K562 (cell line): ENCODE data around the gene METTL24. TPM values are rescaled to one million over a fixed set of nuclear protein-coding genes. Genes with fewer than 3 reads are reported as not detected.

Source experiments
- ATAC-seq: fragments of 200-7000 bp; cut with Tn5 transposase; 3 replicates; pipeline ENCODE4 v1.9.1; 2020; ENCODE audit warnings: moderate library complexity
- BruUV-seq: library from RNA; stranded (reverse); fragments of 400-500 nt; replicated peaks from 2 replicates; lab custom pipeline; 2021; lab: Mats Ljungman, UMichigan
- CTCF ChIA-PET: fragments of 300-600 bp; formaldehyde crosslinking; extraction: SDS; loops from one replicate; lab custom pipeline; 2021; ENCODE audit warnings: low intra/inter-chr PET ratio; lab: Yijun Ruan, JAX
- POLR2A ChIA-PET: fragments of 300-600, 350-650 bp; sonication (Branson Sonifier 250); formaldehyde crosslinking; extraction: SDS; loops from one replicate; lab custom pipeline; 2021; ENCODE audit warnings: antibody characterized with exemption, inconsistent platforms; lab: Yijun Ruan, JAX
- DNase-seq, 4 experiments: peaks; one replicate each; pipeline versions ENCODE4 v3.0.0 to v3.0.0-alpha.2; 2011 to 2018; ENCODE audit warnings: low spot score in 3 of 4, mixed read lengths in 3 of 4; ENCODE audit errors: extremely low read depth in 1 of 4
- FAIRE-seq: peaks from 2 replicates; lab custom pipeline; 2011; peaks lifted over from hg19 to GRCh38; lab: Jason Lieb, UNC
- H2AFZ ChIP-seq: 2 replicates; pipeline ENCODE4 v1.6.0; 2011; ENCODE audit warnings: low read depth, low read length, control low read depth, inconsistent platforms
- H3K27ac ChIP-seq: fragments of 200-600 bp; 3 replicates; pipeline ENCODE4 v1.8.0; 2011; ENCODE audit warnings: low read depth, mild to moderate bottlenecking, control low read depth, inconsistent platforms, low read length, moderate library complexity, mixed read lengths; ENCODE audit errors: extremely low read depth
- H3K27me3 ChIP-seq, 2 experiments: fragments of 300-600 bp in 1 of 2; 2 replicates in 1 of 2; 3 replicates in 1 of 2; pipeline versions ENCODE4 v1.6.0 to v1.8.0; 2011; ENCODE audit warnings: inconsistent platforms in 2 of 2, low read length in 2 of 2, mild to moderate bottlenecking in 1 of 2, mixed read lengths in 1 of 2, moderate library complexity in 1 of 2; ENCODE audit not compliant: control insufficient read depth in 2 of 2, insufficient read depth in 2 of 2
- H3K36me3 ChIP-seq: fragments of 300-600 bp; 3 replicates; pipeline ENCODE4 v1.8.0; 2011; ENCODE audit warnings: mild to moderate bottlenecking, low read length, inconsistent platforms; ENCODE audit not compliant: control insufficient read depth, insufficient read depth
- H3K4me1 ChIP-seq, 2 experiments: fragments of 200-600 bp in 1 of 2; replicated peaks in 1 of 2; 2 replicates in 1 of 2; 3 replicates in 1 of 2; pipeline versions ENCODE4 v1.5.1 to v1.8.0; 2011; ENCODE audit warnings: inconsistent platforms in 2 of 2, low read length in 2 of 2, mild to moderate bottlenecking in 1 of 2, mixed read lengths in 1 of 2, moderate library complexity in 1 of 2; ENCODE audit not compliant: control insufficient read depth in 2 of 2, insufficient read depth in 2 of 2
- H3K4me2 ChIP-seq: 2 replicates; pipeline ENCODE4 v1.6.1; 2011; ENCODE audit warnings: low read length, control low read depth, inconsistent platforms, mixed read lengths; ENCODE audit not compliant: insufficient read depth
- H3K4me3 ChIP-seq: fragments of 200-600 bp; sonication (generic), shearing (Covaris generic); 2 replicates; pipeline ENCODE4 v1.5.1; 2016; ENCODE audit warnings: control low read depth, inconsistent platforms
- H3K79me2 ChIP-seq: fragments of 200-600 bp; 3 replicates; pipeline ENCODE4 v1.8.0; 2011; ENCODE audit warnings: low read length, inconsistent platforms; ENCODE audit not compliant: control insufficient read depth, insufficient read depth
- H3K9ac ChIP-seq, 2 experiments: 2 replicates each; pipeline versions ENCODE4 v1.6.0 to v1.6.1; 2011; ENCODE audit warnings: low read depth in 2 of 2, low read length in 2 of 2, control low read depth in 1 of 2, inconsistent platforms in 1 of 2, mild to moderate bottlenecking in 1 of 2, mixed read lengths in 1 of 2; ENCODE audit not compliant: insufficient read depth in 1 of 2
- H3K9me1 ChIP-seq: one replicate; pipeline ENCODE4 v1.6.0; 2011; ENCODE audit warnings: inconsistent platforms, mild to moderate bottlenecking, low read length, moderate library complexity; ENCODE audit not compliant: control insufficient read depth, insufficient read depth
- H3K9me3 ChIP-seq: replicated peaks from 2 replicates; pipeline ENCODE4 v1.5.1; 2011; ENCODE audit warnings: low read depth, low read length, inconsistent platforms; ENCODE audit not compliant: control insufficient read depth, insufficient read depth
- H4K20me1 ChIP-seq: replicated peaks from 2 replicates; pipeline ENCODE4 v1.6.1; 2011; ENCODE audit warnings: low read length, inconsistent platforms, mixed read lengths; ENCODE audit not compliant: control insufficient read depth, insufficient read depth
- FOS ChIP-seq: IDR thresholded peaks from 3 replicates; pipeline ENCODE4 v1.6.1; 2011; ENCODE audit not compliant: insufficient read length; ENCODE audit errors: extremely low read depth
- NR2F6 ChIP-seq: fragments of 450-650 bp; formaldehyde crosslinking; IDR thresholded peaks from 2 replicates; pipeline ENCODE4 v1.4.0; 2020; ENCODE audit warnings: mild to moderate bottlenecking
- RAD21 ChIP-seq, 2 experiments: fragments of 250-450 bp in 1 of 2; fragments of 450-650 bp in 1 of 2; sonication (Bioruptor Pico) in 1 of 2; formaldehyde crosslinking in 1 of 2; IDR thresholded peaks in 1 of 2; conservative IDR thresholded peaks in 1 of 2; 2 replicates each; pipeline versions ENCODE4 v1.4.0 to v1.8.0; 2020 to 2022; ENCODE audit warnings: mild to moderate bottlenecking in 2 of 2, moderate library complexity in 1 of 2
- RUNX1 ChIP-seq: sonication (generic); IDR thresholded peaks from 2 replicates; pipeline ENCODE4 v1.6.1; 2016; ENCODE audit warnings: antibody characterized with exemption, low read depth
- SMARCC2 ChIP-seq: fragments of 450-650 bp; IDR thresholded peaks from 2 replicates; pipeline ENCODE4 v1.6.1; 2017; ENCODE audit warnings: antibody characterized with exemption, moderate library complexity, mild to moderate bottlenecking, low read depth
- ZNF583 ChIP-seq: fragments of 250-450 bp; sonication (Bioruptor Pico); IDR thresholded peaks from 2 replicates; pipeline ENCODE4 v1.4.0; 2020
- WGBS: fragments of 100-300 bp; shearing (Covaris generic); methylation state at CpG from one replicate; pipeline ENCODE4 v1.1.6; 2016; ENCODE audit warnings: low coverage, mixed read lengths; ENCODE audit not compliant: insufficient coverage; ENCODE audit errors: missing lambda C conversion rate; 5-methylcytosine and 5-hydroxymethylcytosine counted together
- in situ Hi-C: fragments of 300-500 bp; cut with MboI; formaldehyde crosslinking; loops from 4 replicates; pipeline ENCODE4 v1.15.0; 2018; ENCODE audit warnings: inconsistent platforms, mixed read lengths
- intact Hi-C: fragments of 100-400 bp; cut with micrococcal nuclease; formaldehyde crosslinking; loops from 2 replicates; pipeline ENCODE4 v1.14.2; 2022
- polyA plus RNA-seq, 8 experiments: library from polyadenylated mRNA; depleted of rRNA in 4 of 8; stranded (reverse) in 5 of 8; unstranded in 3 of 8; fragments of >200 nt; fragmentation: Nextera tagmentation in 2 of 8; fragmentation: Illumina TruSeq in 1 of 8; extraction: Ambion mirVana in 2 of 8; extraction: Trizol in 1 of 8; gene quantifications; 2 replicates each; pipeline versions ENCODE4 v1.2.1 to v1.2.3, GENCODE V29; 2011 to 2014; ENCODE audit warnings: inconsistent platforms in 1 of 8, missing spikeins in 1 of 8
- total RNA-seq, 7 experiments: library from RNA; depleted of rRNA in 6 of 7; stranded (reverse); fragments of >200 nt in 6 of 7; fragmentation: Illumina TruSeq in 2 of 7; extraction: Trizol in 2 of 7; gene quantifications; 2 replicates each; pipeline versions ENCODE4 v1.2.1 to v1.2.3, GENCODE V29; 2011 to 2021; ENCODE audit warnings: low replicate concordance in 1 of 7
- TF ChIP-seq, protein P1 (sequence below), 2 experiments: fragments of 450-650 bp; IDR thresholded peaks; 2 replicates each; pipeline ENCODE4 v1.6.1; 2016; ENCODE audit warnings: mild to moderate bottlenecking in 2 of 2, borderline replicate concordance in 1 of 2, low read depth in 1 of 2, moderate library complexity in 1 of 2
- TF ChIP-seq, protein P2 (sequence below): fragments of 450-650 bp; formaldehyde crosslinking; IDR thresholded peaks from 2 replicates; pipeline ENCODE4 v1.4.0; 2020; ENCODE audit warnings: mild to moderate bottlenecking

METTL24 gene
- total and polyA plus RNA-seq, 9 of the 15 experiments (the other 6 are each of a cell fraction or from before 2014, with no cell fraction given): not detected

GRCh38 chr6:110358553-110359160 is 508 bp upstream of the METTL24 start:
- H3K27ac ChIP-seq: no peak overlapping the region
- ATAC-seq: no peak
- H3K36me3 ChIP-seq: no peaks in the 10 kb centered on the region
- no peak for DNase-seq
- FAIRE-seq: no peak
- intact Hi-C loops (no loop called here), in situ Hi-C loops (no loop called here)
- no peaks in the 10 kb centered on the region for H3K79me2 ChIP-seq
- no peak overlapping the region for H3K4me3 ChIP-seq
- ChIA-PET POLR2A (no interaction called here), CTCF (interaction anchor here (0.5 kb wide), 1 partner anchor 1519 kb away, joined by 3 read pairs; no protein-coding TSS in a partner anchor)
- H3K27me3 ChIP-seq: peaks cover 26 to 27% of the 10 kb centered on the region in 2 experiments; a peak in 4 of 5 replicates
- 6% methylated on average over 12 of the region's 13 CpGs for WGBS
- H3K4me2 ChIP-seq: no peak overlapping the region
- H3K9ac ChIP-seq: no peak overlapping the region
- no peaks in the 10 kb centered on the region for H3K9me1 ChIP-seq
- no peaks in the 10 kb centered on the region; a peak in 2 of 5 replicates for H3K4me1 ChIP-seq
- no peak overlapping the region for H2AFZ ChIP-seq
- BruUV-seq: no TSS peak
- no peaks in the 10 kb centered on the region for H3K9me3 ChIP-seq
- no peaks in the 10 kb centered on the region for H4K20me1 ChIP-seq
- TF ChIP-seq RUNX1 (no peak), ZNF583 (CRISPR knock-in tag) (no peak), NR2F6 (CRISPR knock-in tag) (no peak), SMARCC2 (no peak), RAD21 (CRISPR knock-in tag; conservative IDR thresholded peaks at IDR 0.05 in 1 of 2, IDR thresholded peaks at IDR 0.05 in 1 of 2) (no peak), FOS (no peak)
- TF ChIP-seq, protein P1, sequence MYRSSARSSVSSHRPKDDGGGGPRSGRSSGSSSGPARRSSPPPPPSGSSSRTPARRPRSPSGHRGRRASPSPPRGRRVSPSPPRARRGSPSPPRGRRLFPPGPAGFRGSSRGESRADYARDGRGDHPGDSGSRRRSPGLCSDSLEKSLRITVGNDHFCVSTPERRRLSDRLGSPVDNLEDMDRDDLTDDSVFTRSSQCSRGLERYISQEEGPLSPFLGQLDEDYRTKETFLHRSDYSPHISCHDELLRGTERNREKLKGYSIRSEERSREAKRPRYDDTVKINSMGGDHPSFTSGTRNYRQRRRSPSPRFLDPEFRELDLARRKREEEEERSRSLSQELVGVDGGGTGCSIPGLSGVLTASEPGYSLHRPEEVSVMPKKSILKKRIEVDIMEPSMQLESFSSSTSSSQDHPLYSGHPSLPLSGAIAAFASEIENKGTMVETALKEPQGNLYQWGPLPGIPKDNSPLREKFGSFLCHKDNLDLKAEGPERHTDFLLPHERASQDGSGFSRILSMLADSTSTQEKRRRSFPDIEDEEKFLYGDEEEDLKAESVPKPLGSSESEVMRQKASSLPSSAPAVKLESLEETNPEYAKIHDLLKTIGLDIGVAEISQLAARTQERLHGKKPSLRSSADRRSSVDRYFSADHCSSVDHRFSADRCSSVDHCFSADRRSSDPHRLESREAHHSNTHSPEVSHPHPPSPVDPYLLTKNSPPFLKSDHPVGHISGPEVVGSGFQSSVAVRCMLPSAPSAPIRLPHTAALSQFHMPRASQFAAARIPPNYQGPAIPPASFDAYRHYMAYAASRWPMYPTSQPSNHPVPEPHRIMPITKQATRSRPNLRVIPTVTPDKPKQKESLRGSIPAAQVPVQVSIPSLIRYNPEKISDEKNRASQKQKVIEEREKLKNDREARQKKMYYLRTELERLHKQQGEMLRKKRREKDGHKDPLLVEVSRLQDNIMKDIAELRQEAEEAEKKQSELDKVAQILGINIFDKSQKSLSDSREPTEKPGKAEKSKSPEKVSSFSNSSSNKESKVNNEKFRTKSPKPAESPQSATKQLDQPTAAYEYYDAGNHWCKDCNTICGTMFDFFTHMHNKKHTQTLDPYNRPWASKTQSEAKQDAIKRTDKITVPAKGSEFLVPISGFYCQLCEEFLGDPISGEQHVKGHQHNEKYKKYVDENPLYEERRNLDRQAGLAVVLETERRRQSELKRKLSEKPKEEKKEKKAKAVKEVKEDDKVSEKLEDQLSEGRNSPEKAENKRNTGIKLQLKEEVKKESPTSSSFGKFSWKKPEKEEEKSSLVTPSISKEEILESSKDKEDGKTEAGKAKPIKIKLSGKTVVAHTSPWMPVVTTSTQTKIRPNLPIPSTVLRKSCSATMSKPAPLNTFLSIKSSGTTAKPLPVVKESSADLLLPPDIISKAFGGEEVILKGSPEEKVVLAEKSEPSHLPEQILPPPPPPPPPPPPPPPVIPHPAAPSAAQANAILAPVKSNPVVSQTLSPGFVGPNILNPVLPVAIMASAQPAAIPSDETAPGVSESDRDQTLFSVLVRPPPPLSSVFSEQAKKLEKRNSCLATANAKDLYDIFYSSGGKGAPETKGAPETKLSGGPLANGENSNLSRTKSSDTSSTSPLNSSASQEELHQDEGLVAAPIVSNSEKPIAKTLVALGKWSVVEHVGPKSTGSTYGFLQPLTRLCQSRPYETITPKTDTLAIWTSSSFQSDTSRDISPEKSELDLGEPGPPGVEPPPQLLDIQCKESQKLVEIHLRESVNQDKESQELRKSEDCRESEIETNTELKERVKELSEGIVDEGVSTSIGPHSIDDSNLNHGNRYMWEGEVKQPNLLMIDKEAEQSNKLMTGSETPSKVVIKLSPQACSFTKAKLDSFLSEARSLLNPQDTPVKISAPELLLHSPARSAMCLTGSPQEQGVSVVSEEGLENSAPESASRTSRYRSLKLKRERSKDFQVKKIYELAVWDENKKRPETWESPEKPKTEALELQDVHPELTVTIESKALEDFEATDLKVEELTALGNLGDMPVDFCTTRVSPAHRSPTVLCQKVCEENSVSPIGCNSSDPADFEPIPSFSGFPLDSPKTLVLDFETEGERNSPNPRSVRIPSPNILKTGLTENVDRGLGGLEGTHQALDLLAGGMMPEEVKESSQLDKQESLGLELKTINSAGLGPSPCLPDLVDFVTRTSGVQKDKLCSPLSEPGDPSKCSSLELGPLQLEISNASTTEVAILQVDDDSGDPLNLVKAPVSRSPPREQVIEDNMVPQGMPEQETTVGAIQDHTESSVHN (IDR thresholded peaks at IDR 0.05; ENCODE audit: borderline replicate concordance in 1 of 2, low read depth in 1 of 2): no peak
- TF ChIP-seq, protein P2, sequence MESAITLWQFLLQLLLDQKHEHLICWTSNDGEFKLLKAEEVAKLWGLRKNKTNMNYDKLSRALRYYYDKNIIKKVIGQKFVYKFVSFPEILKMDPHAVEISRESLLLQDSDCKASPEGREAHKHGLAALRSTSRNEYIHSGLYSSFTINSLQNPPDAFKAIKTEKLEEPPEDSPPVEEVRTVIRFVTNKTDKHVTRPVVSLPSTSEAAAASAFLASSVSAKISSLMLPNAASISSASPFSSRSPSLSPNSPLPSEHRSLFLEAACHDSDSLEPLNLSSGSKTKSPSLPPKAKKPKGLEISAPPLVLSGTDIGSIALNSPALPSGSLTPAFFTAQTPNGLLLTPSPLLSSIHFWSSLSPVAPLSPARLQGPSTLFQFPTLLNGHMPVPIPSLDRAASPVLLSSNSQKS (CRISPR knock-in tag): no peak
